Stimulated activated CD4-positive, alpha-beta T cell treated with anti-CD3 and anti-CD28 coated beads, Interleukin-12 subunit alpha, Interleukin-12 subunit beta, amount 100 ng/mL, for 24 hours (primary cell): ENCODE measurements around the gene PHKB.
"Not testable (repeated sequence)": the region's sequence is repeated elsewhere in the genome, so short reads cannot be mapped to it uniquely, and the experiment has no call there.

Experiments
- DNase-seq, 2 experiments: peaks; one replicate each; pipeline ENCODE4 v3.0.0-alpha.2; 2020; ENCODE audit warnings: low read depth in 2 of 2

PHKB gene

GRCh38 chr16:47681571-47681970, 220.4 kb downstream of the PHKB start:
- DNase-seq, result not testable (repeated sequence)

GRCh38 chr16:47687694-47688093, 226.6 kb downstream of the PHKB start:
- no peak for DNase-seq

GRCh38 chr16:47693226-47693625, 232.1 kb downstream of the PHKB start:
- DNase-seq, result no peak

GRCh38 chr16:47694543-47694942, 233.4 kb downstream of the PHKB start:
- DNase-seq, result no peak

- no peak for DNase-seq
These were observed 234.6 kb downstream of the PHKB start for GRCh38 chr16:47695756-47696155.

- no peak for DNase-seq
These were observed 236.7 kb downstream of the PHKB start for GRCh38 chr16:47697826-47698225.

- DNase-seq, result no peak
These were observed 238.0 kb downstream of the PHKB start for GRCh38 chr16:47699106-47699505.

- no peak for DNase-seq
These were observed 239.9 kb downstream of the PHKB start for GRCh38 chr16:47700857-47701587.

GRCh38 chr16:47705266-47705665, 244.1 kb downstream of the PHKB start:
- no peak for DNase-seq

GRCh38 chr16:47711809-47712208, 250.7 kb downstream of the PHKB start:
- DNase-seq, result no peak

GRCh38 chr16:47712276-47713224, 251.4 kb downstream of the PHKB start:
- no peak for DNase-seq

- DNase-seq, result no peak
These were observed 252.1 kb downstream of the PHKB start for GRCh38 chr16:47713225-47713595.

- no peak for DNase-seq
These were observed 254.4 kb downstream of the PHKB start for GRCh38 chr16:47715442-47716083.

- no peak for DNase-seq
These were observed 255.4 kb downstream of the PHKB start for GRCh38 chr16:47716571-47716970.

- no peak for DNase-seq
These were observed 258.6 kb downstream of the PHKB start for GRCh38 chr16:47719713-47720112.

- DNase-seq, result no peak
These were observed 260.0 kb downstream of the PHKB start for GRCh38 chr16:47721006-47721637.

- no peak for DNase-seq
These were observed 260.9 kb downstream of the PHKB start for GRCh38 chr16:47722046-47722445.

- no peak for DNase-seq
These were observed 263.1 kb downstream of the PHKB start for GRCh38 chr16:47724115-47724785.

- no peak for DNase-seq
These were observed 264.1 kb downstream of the PHKB start for GRCh38 chr16:47725188-47725695.

GRCh38 chr16:47726031-47726675, 265.0 kb downstream of the PHKB start:
- DNase-seq, result no peak

GRCh38 chr16:47727131-47727530, 266.0 kb downstream of the PHKB start:
- no peak for DNase-seq
